H9 (cell line): ENCODE results near the gene AFF4. TPM values are rescaled to one million over a fixed set of nuclear protein-coding genes. Genes with fewer than 3 reads are reported as not detected.

ENCODE experiments used
- DNase-seq: peaks from one replicate; pipeline ENCODE4 v3.0.0-alpha.2; 2017
- H2AFZ ChIP-seq: one replicate; pipeline ENCODE4 v1.6.1; 2013; ENCODE audit warnings: mild to moderate bottlenecking, low read length, control low read depth, moderate library complexity
- H2AK5ac ChIP-seq: 2 replicates; pipeline ENCODE4 v1.6.1; 2013; ENCODE audit warnings: low read length, control low read depth, mixed read lengths; ENCODE audit not compliant: insufficient read length
- H2BK120ac ChIP-seq: one replicate; pipeline ENCODE4 v1.6.1; 2013; ENCODE audit warnings: low read depth, mild to moderate bottlenecking, low read length, control low read depth, inconsistent platforms; ENCODE audit not compliant: poor library complexity, severe bottlenecking
- H2BK12ac ChIP-seq: 2 replicates; pipeline ENCODE4 v1.6.1; 2013; ENCODE audit warnings: low read length, control low read depth, mixed read lengths, low read depth; ENCODE audit not compliant: insufficient read length
- H2BK15ac ChIP-seq: 2 replicates; pipeline ENCODE4 v1.6.1; 2013; ENCODE audit warnings: low read depth, low read length, control low read depth
- H2BK20ac ChIP-seq: one replicate; pipeline ENCODE4 v1.6.1; 2013; ENCODE audit warnings: low read depth, mild to moderate bottlenecking, low read length, control low read depth, inconsistent platforms; ENCODE audit not compliant: poor library complexity, severe bottlenecking
- H2BK5ac ChIP-seq: 2 replicates; pipeline ENCODE4 v1.6.1; 2013; ENCODE audit warnings: low read length, control low read depth, mixed read lengths; ENCODE audit not compliant: insufficient read length
- H3K14ac ChIP-seq: 2 replicates; pipeline ENCODE4 v1.6.1; 2013; ENCODE audit warnings: low read length, control low read depth; ENCODE audit not compliant: insufficient read depth
- H3K18ac ChIP-seq: 2 replicates; pipeline ENCODE4 v1.6.1; 2013; ENCODE audit warnings: low read depth, mild to moderate bottlenecking, mixed read lengths, low read length, control low read depth; ENCODE audit not compliant: insufficient read length
- H3K23ac ChIP-seq: 2 replicates; pipeline ENCODE4 v1.6.1; 2013; ENCODE audit warnings: low read length, control low read depth, mixed read lengths, low read depth; ENCODE audit not compliant: insufficient read length
- H3K23me2 ChIP-seq: 2 replicates; pipeline ENCODE4 v1.6.1; 2013; ENCODE audit warnings: low read depth, mild to moderate bottlenecking, mixed read lengths, low read length, control low read depth; ENCODE audit not compliant: insufficient read length, poor library complexity, severe bottlenecking
- H3K27ac ChIP-seq: 2 replicates; pipeline ENCODE4 v1.5.1; 2013; ENCODE audit warnings: low read length, control low read depth, mixed read lengths, low read depth; ENCODE audit not compliant: insufficient read length
- H3K27me3 ChIP-seq: 2 replicates; pipeline ENCODE4 v1.6.1; 2013; ENCODE audit warnings: low read length, control low read depth, inconsistent platforms; ENCODE audit not compliant: insufficient read depth
- H3K4ac ChIP-seq: 2 replicates; pipeline ENCODE4 v1.6.1; 2013; ENCODE audit warnings: low read depth, mild to moderate bottlenecking, control low read depth, inconsistent platforms, low read length, moderate library complexity
- H3K4me1 ChIP-seq: 2 replicates; pipeline ENCODE4 v1.6.1; 2013; ENCODE audit warnings: low read length, control low read depth, inconsistent platforms; ENCODE audit not compliant: insufficient read depth
- H3K4me2 ChIP-seq: 2 replicates; pipeline ENCODE4 v1.6.1; 2013; ENCODE audit warnings: low read length, control low read depth, mixed read lengths; ENCODE audit not compliant: insufficient read length, insufficient read depth
- H3K56ac ChIP-seq: 2 replicates; pipeline ENCODE4 v1.6.1; 2013; ENCODE audit warnings: low read depth, mild to moderate bottlenecking, mixed read lengths, low read length, control low read depth; ENCODE audit not compliant: insufficient read length
- H3K79me1 ChIP-seq: 2 replicates; pipeline ENCODE4 v1.6.1; 2013; ENCODE audit warnings: low read depth, mild to moderate bottlenecking, moderate library complexity, low read length, control low read depth, inconsistent platforms; ENCODE audit not compliant: insufficient read depth, poor library complexity, severe bottlenecking
- H3K79me2 ChIP-seq: 2 replicates; pipeline ENCODE4 v1.6.1; 2013; ENCODE audit warnings: low read length, control low read depth, inconsistent platforms; ENCODE audit not compliant: insufficient read depth
- H3K9ac ChIP-seq: 2 replicates; pipeline ENCODE4 v1.6.1; 2013; ENCODE audit warnings: low read length, control low read depth, mixed read lengths; ENCODE audit not compliant: insufficient read length; ENCODE audit errors: extremely low read depth
- H3K9me3 ChIP-seq: one replicate; pipeline ENCODE4 v1.6.1; 2013; ENCODE audit warnings: low read depth, low read length, inconsistent platforms; ENCODE audit not compliant: control insufficient read depth
- H3T11ph ChIP-seq: one replicate; pipeline ENCODE4 v1.6.1; 2013; ENCODE audit warnings: mild to moderate bottlenecking, low read length, control low read depth, inconsistent platforms
- H4K20me1 ChIP-seq: one replicate; pipeline ENCODE4 v1.6.1; 2013; ENCODE audit not compliant: control insufficient read depth, insufficient read length, insufficient read depth
- H4K5ac ChIP-seq: 2 replicates; pipeline ENCODE4 v1.6.1; 2013; ENCODE audit warnings: low read depth, mild to moderate bottlenecking, mixed read lengths, low read length, control low read depth; ENCODE audit not compliant: insufficient read length
- H4K8ac ChIP-seq: replicated peaks from 2 replicates; pipeline ENCODE4 v1.6.1; 2013; ENCODE audit warnings: low read length, control low read depth, mixed read lengths, low read depth; ENCODE audit not compliant: insufficient read length
- H4K91ac ChIP-seq: 2 replicates; pipeline ENCODE4 v1.6.1; 2013; ENCODE audit warnings: low read depth, mild to moderate bottlenecking, moderate library complexity, mixed read lengths, low read length, control low read depth; ENCODE audit not compliant: insufficient read length
- H3K27ac Mint-ChIP-seq, 3 experiments: 2 replicates in 2 of 3; 3 replicates in 1 of 3; pipeline ENCODE4 v1.8.0; 2020 to 2021; ENCODE audit warnings: mixed read lengths in 3 of 3, mild to moderate bottlenecking in 1 of 3, moderate library complexity in 1 of 3
- H3K27me3 Mint-ChIP-seq: 2 replicates; pipeline ENCODE4 v1.8.0; 2021; ENCODE audit warnings: low read depth, mild to moderate bottlenecking, moderate library complexity, mixed read lengths
- H3K36me3 Mint-ChIP-seq, 3 experiments: 2 replicates in 2 of 3; 3 replicates in 1 of 3; pipeline ENCODE4 v1.8.0; 2020 to 2021; ENCODE audit warnings: low read depth in 3 of 3, mixed read lengths in 3 of 3; ENCODE audit not compliant: insufficient read depth in 1 of 3
- H3K4me1 Mint-ChIP-seq, 2 experiments: 2 replicates each; pipeline ENCODE4 v1.8.0; 2020; ENCODE audit warnings: mixed read lengths in 2 of 2
- H3K4me3 Mint-ChIP-seq, 2 experiments: 2 replicates in 1 of 2; 3 replicates in 1 of 2; pipeline ENCODE4 v1.8.0; 2020 to 2021; ENCODE audit warnings: mild to moderate bottlenecking in 2 of 2, mixed read lengths in 2 of 2, moderate library complexity in 1 of 2
- H3K9me3 Mint-ChIP-seq, 2 experiments: 2 replicates in 1 of 2; 3 replicates in 1 of 2; pipeline ENCODE4 v1.8.0; 2020; ENCODE audit warnings: mild to moderate bottlenecking in 2 of 2, mixed read lengths in 2 of 2, moderate library complexity in 1 of 2
- WGBS: extraction: QIAGEN DNeasy Blood & Tissue Kit; methylation state at CpG from one replicate; pipeline ENCODE4 v1.1.7; 2013; ENCODE audit warnings: missing lambda C conversion rate, low lambda C conversion rate, mixed read lengths; ENCODE audit not compliant: insufficient read length; ENCODE audit errors: extremely low coverage; 5-methylcytosine and 5-hydroxymethylcytosine counted together
- total RNA-seq: library from RNA; stranded (reverse); gene quantifications from 2 replicates; pipeline ENCODE4 v1.2.1, GENCODE V29; 2021
- TF ChIP-seq, protein P1 (sequence below): fragments of 200-600 bp; sonication (generic); conservative IDR thresholded peaks from 3 replicates; pipeline ENCODE4 v1.8.0; 2021; ENCODE audit warnings: antibody characterized with exemption, mild to moderate bottlenecking

Gene AFF4
- total RNA-seq, 1 experiment from 2014 or later = 73.2 TPM

DNA sequence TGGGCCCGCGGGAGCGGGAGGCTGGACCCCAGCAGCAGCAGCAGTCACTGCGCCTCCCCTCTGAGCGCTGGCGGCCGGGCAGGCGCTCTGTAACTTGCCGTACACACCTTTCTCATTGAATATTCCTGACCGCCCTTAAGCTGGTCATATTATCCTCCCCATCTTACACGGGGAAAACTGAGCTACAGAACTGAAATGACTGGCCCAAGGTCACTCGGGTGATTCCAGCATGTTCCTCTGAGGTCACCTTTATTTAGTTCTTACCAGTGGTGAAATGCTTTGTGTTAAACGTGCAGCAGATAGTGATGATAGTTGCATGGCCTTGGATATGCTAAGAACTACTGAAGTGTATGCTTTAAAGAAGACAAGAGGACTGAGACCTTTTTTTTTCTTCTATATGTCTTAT lies 96.4 kb downstream of the AFF4 start:
- TF ChIP-seq, protein P1, sequence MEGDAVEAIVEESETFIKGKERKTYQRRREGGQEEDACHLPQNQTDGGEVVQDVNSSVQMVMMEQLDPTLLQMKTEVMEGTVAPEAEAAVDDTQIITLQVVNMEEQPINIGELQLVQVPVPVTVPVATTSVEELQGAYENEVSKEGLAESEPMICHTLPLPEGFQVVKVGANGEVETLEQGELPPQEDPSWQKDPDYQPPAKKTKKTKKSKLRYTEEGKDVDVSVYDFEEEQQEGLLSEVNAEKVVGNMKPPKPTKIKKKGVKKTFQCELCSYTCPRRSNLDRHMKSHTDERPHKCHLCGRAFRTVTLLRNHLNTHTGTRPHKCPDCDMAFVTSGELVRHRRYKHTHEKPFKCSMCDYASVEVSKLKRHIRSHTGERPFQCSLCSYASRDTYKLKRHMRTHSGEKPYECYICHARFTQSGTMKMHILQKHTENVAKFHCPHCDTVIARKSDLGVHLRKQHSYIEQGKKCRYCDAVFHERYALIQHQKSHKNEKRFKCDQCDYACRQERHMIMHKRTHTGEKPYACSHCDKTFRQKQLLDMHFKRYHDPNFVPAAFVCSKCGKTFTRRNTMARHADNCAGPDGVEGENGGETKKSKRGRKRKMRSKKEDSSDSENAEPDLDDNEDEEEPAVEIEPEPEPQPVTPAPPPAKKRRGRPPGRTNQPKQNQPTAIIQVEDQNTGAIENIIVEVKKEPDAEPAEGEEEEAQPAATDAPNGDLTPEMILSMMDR = no peak
- Mint-ChIP-seq H3K4me1 (peaks cover 21 to 24% of the 10 kb centered on the region in 2 experiments), H3K9me3 (peaks cover 0 to 4% of the 10 kb centered on the region in 2 experiments; a peak in 1 of 5 replicates), H3K36me3 (peaks cover 15 to 33% (median 24%) of the 10 kb centered on the region in 3 experiments), H3K4me3 (peak overlapping the region; percentile 99), H3K27ac (peak overlapping the region; percentile 100; a peak in 6 of 7 replicates), H3K27me3 (peaks cover 2% of the 10 kb centered on the region; the same call in 1 of the 2 replicates)
- no peak overlapping the region for H3K27ac ChIP-seq
- no peak overlapping the region for H2AK5ac ChIP-seq
- H3K79me2 ChIP-seq = peaks cover 3% of the 10 kb centered on the region; the same call in 1 of the 2 replicates
- H3K9me3 ChIP-seq = no peaks in the 10 kb centered on the region
- H3K27me3 ChIP-seq = no peaks in the 10 kb centered on the region
- no CpG with 5 or more reads among the region's 13 CpGs for WGBS
- no peaks in the 10 kb centered on the region for H4K20me1 ChIP-seq
- H3K56ac ChIP-seq = no peak overlapping the region
- no peak overlapping the region for H4K8ac ChIP-seq
- H2BK12ac ChIP-seq = no peak overlapping the region
- H3K4ac ChIP-seq = no peak overlapping the region
- H2BK120ac ChIP-seq = no peak overlapping the region
- DNase-seq = no peak
- no peak overlapping the region for H2AFZ ChIP-seq
- H2BK20ac ChIP-seq = no peak overlapping the region
- no peak overlapping the region for H3T11ph ChIP-seq
- peaks cover 5% of the 10 kb centered on the region; the same call in 1 of the 2 replicates for H3K4me1 ChIP-seq
- H4K5ac ChIP-seq = no peak overlapping the region
- peak overlapping the region; percentile 94 for H3K4me2 ChIP-seq
- no peak overlapping the region for H4K91ac ChIP-seq
- peak overlapping the region; percentile 84 for H3K9ac ChIP-seq
- no peak overlapping the region for H3K23ac ChIP-seq
- H3K23me2 ChIP-seq = peaks cover 9% of the 10 kb centered on the region
- H3K14ac ChIP-seq = peak overlapping the region; percentile 77
- H2BK5ac ChIP-seq = no peak overlapping the region
- peak overlapping the region; percentile 53 for H3K18ac ChIP-seq
- no peak overlapping the region for H2BK15ac ChIP-seq
- no peaks in the 10 kb centered on the region for H3K79me1 ChIP-seq
